GM21381 (cell line): ENCODE measurements around the gene CDC123.
A peak's percentile ranks its signal among the peaks of the same experiment; 100 is the strongest.
"Not testable (repeated sequence)": the region's sequence is repeated elsewhere in the genome, so short reads cannot be mapped to it uniquely, and the experiment has no call there.

Source experiments
- ATAC-seq: cut with Tn5 transposase; IDR thresholded peaks from one replicate; pipeline ENCODE4 v1.9.1; 2021; ENCODE audit warnings: mild to moderate bottlenecking, moderate library complexity; ENCODE audit not compliant: unreplicated experiment

The CDC123 gene

GRCh38 chr10:12195603-12196506, at the start of gene CDC123, which contains the start of gene NUDT5:
TSS of gene CDC123 (plus strand) at chr10:12196188. CDS start at chr10:12196246, 58 bp downstream.
TSS of gene NUDT5 (minus strand) at chr10:12195891. CDS start at chr10:12186291, 9,600 bp downstream.
- peak; percentile 90 for ATAC-seq

- no peak for ATAC-seq
Measured at GRCh38 chr10:12150163-12150562, 45.8 kb upstream of the CDC123 start.

GRCh38 chr10:12154516-12154915, 41.5 kb upstream of the CDC123 start:
- no peak for ATAC-seq

GRCh38 chr10:12156367-12157123, 39.4 kb upstream of the CDC123 start:
- ATAC-seq: no peak

GRCh38 chr10:12158111-12158510, 37.9 kb upstream of the CDC123 start:
- ATAC-seq: no peak

- ATAC-seq: no peak
Measured at GRCh38 chr10:12160664-12161063, 35.3 kb upstream of the CDC123 start.

GRCh38 chr10:12162927-12163326, 33.1 kb upstream of the CDC123 start:
- no peak for ATAC-seq

GRCh38 chr10:12164085-12164484, 31.9 kb upstream of the CDC123 start:
- ATAC-seq: no peak

GRCh38 chr10:12165036-12165435, 31.0 kb upstream of the CDC123 start:
- no peak for ATAC-seq

- ATAC-seq: no peak
Measured at GRCh38 chr10:12165999-12166775, 29.8 kb upstream of the CDC123 start.

GRCh38 chr10:12171512-12171911, 24.5 kb upstream of the CDC123 start:
- ATAC-seq: not testable (repeated sequence)

GRCh38 chr10:12177642-12178041, 18.3 kb upstream of the CDC123 start:
- ATAC-seq: no peak

GRCh38 chr10:12179606-12180170, 16.3 kb upstream of the CDC123 start:
- no peak for ATAC-seq

- no peak for ATAC-seq
Measured at GRCh38 chr10:12180221-12180974, 15.6 kb upstream of the CDC123 start.

GRCh38 chr10:12181065-12181775, 14.8 kb upstream of the CDC123 start:
- ATAC-seq: no peak

GRCh38 chr10:12184165-12184564, 11.8 kb upstream of the CDC123 start:
- no peak for ATAC-seq

GRCh38 chr10:12186323-12186722, 9.7 kb upstream of the CDC123 start:
- ATAC-seq: no peak

GRCh38 chr10:12187321-12187905, 8.6 kb upstream of the CDC123 start:
- ATAC-seq: no peak

- no peak for ATAC-seq
Measured at GRCh38 chr10:12188656-12189055, 7.3 kb upstream of the CDC123 start.
